T47D (cell line): ENCODE data around the gene MAML3.
A peak's percentile ranks its signal among the peaks of the same experiment; 100 is the strongest.

Experiments used
- DNase-seq, 2 experiments: peaks; one replicate each; pipeline versions ENCODE4 v3.0.0 to v3.0.0-alpha.2; 2011 to 2012; ENCODE audit warnings: low read depth in 1 of 2, low spot score in 1 of 2
- JUND ChIP-seq: IDR thresholded peaks from 2 replicates; pipeline ENCODE4 v1.6.1; 2012; ENCODE audit warnings: low read depth
- in situ Hi-C: cut with HindIII; loops from 2 replicates; pipeline ENCODE4 v1.10.0; 2016; ENCODE audit warnings: low sequenced_read_pairs, low pct_unique_long_range_greater_than_20kb

Gene MAML3

GRCh38 chr4:139743027-139743426 is 411.0 kb downstream of the MAML3 start:
- DNase-seq: no peak
- no peak for TF ChIP-seq JUND
- in situ Hi-C loops: no loop called here

- DNase-seq: peak in 1 of 2 experiments; percentile 64
- in situ Hi-C loops: no loop called here
- no peak for TF ChIP-seq JUND
Measured at GRCh38 chr4:139740531-139741041, 413.4 kb downstream of the MAML3 start.

GRCh38 chr4:139740121-139740520 is 413.9 kb downstream of the MAML3 start:
- in situ Hi-C loops: no loop called here
- DNase-seq: no peak

GRCh38 chr4:139738846-139739613 is 415.0 kb downstream of the MAML3 start:
- TF ChIP-seq JUND: no peak
- DNase-seq: no peak
- in situ Hi-C loops: no loop called here

More at GRCh38 chr4:139740121-139740520, 413.9 kb downstream of the MAML3 start:
- TF ChIP-seq JUND: no peak

DNA sequence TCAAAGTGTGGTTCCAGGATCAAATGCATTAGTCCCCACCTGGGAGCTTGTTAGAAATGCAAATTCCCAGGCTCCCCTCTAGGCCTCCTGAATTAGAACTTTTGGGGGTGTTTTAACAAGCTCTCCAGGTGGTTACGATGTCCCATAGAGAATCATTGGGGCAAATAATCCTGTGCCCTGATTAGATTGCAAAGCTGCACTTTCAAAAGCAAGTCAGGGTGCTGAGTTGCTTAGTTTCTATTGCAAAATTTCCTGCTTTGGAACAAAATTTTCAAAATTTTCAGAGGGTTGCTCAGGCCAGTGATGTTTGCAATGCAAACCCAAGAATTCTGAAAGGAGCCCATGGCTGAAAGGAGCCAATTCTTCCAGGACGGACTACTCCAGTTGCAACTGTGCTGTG is 417.3 kb downstream of the MAML3 start:
- in situ Hi-C loops: no loop called here
- TF ChIP-seq JUND: no peak
- DNase-seq: no peak

DNA sequence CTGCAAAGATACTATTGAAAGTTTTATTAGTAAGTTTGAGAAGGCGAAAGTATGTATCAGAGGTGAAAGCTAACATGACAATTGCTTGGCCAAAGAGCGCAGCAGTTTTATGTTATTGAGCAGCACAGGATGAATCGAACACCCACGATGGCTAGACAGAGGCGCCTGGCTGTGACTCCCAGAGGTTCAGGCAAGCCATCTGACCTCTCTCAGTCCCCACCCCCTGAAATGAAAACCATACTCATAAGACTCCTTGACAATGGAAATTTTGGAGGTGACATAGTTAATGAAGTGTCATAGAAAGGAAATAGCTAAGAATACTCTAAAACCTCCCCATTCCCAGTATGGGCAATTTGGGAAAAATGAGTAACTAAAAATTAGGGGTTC is 417.7 kb downstream of the MAML3 start:
- in situ Hi-C loops: no loop called here
- no peak for TF ChIP-seq JUND
- no peak for DNase-seq

DNA sequence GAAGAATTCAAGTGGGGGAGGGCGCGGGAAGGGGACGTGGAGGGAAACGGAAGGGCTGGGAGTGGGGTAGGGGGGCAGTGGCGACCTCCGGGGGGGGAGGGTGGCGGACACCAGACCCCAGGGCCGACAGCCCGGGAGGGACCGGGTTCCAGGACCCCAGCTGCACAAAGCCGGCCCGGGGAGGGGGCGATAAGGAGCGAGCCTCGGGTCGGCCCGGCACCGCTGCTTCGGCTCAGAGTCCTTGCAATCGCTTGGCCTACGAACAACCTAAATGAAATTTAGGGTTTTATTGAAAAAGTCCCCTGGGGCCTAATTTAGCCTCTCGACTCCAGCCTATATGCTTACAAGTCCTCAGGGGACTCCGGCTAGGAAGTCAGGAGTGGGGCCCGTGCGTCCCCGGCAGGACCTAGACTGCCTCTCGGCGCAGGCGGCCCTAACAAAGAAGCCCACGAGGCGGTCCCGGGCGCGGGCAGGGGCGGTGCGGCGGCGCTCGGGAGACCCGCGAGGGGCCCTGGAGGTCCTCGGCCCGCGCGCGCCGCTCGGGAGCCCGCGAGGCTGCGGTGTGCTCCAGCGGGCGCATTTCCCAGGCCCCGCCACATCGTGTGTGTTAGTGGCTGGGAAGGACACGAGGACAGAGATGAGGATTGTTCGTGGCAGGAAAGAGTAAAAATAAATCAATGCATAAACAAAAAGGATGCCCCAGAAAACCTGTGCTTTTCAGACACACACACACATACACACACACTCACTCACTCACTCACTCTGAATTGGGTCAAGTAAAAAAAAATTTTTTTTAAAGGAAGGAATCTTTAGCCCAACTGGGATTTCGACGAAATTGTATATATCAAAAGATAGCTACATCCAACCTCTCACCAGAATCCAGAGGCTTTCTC is 418.4 kb downstream of the MAML3 start:
- in situ Hi-C loops: no loop called here
- no peak for TF ChIP-seq JUND
- no peak for DNase-seq

DNA sequence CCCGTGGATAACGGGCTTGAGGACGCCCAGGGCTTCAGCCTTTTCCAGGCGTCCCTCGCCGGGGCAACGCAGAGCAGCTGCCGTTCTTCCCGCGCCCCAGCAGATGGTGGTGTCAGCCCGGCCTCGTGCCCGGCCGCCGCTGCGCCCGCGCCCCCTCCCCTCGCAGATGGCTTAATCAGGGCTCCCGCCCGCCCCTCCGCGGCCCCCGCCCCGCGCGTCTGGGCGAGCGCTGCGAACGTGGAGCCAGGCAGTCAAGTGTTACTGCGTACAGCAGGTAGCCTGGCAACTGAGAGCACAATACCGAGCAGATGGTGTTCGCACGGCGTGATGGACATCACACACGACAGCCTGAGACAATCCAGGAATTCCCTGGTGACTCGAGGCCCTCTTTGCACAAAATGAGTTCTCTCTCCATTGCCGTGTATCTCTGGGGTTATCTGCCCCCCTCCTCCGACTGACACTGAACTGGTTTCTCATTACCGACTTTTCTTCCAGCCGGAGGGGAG is 419.1 kb downstream of the MAML3 start:
- no peak for TF ChIP-seq JUND
- in situ Hi-C loops: no loop called here
- DNase-seq: peak; percentile 63 to 83

GRCh38 chr4:139734201-139734874 is 419.6 kb downstream of the MAML3 start:
- DNase-seq: peak in 1 of 2 experiments; percentile 6
- no peak for TF ChIP-seq JUND
- in situ Hi-C loops: no loop called here

- no peak for TF ChIP-seq JUND
- in situ Hi-C loops: no loop called here
- no peak for DNase-seq
Measured at GRCh38 chr4:139732991-139733570, 420.9 kb downstream of the MAML3 start.

- in situ Hi-C loops: no loop called here
- no peak for DNase-seq
- no peak for TF ChIP-seq JUND
Measured at GRCh38 chr4:139728840-139729239, 425.1 kb downstream of the MAML3 start.

DNA sequence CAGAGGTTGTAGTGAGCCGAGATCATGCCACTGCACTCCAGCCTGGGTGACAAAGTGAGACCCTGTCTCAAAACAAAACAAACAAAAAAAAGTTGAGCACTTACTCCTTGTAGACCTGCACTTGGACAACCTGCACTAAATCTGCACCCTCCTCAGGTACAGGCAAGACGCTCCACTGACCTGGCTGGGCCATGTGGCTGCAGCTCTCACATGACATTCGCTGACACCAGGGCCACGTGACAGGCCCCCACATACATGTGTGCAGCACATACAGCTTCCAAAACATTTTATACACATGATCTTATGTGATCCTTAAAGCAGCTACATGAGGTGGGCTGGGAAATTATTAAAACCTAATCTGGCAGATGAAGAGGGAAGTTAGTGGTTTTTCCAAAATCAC is 425.8 kb downstream of the MAML3 start:
- in situ Hi-C loops: no loop called here
- TF ChIP-seq JUND: no peak
- no peak for DNase-seq
